ENCODE measurements around the gene AP3B1.

- no peak for TF ChIP-seq CTCF (conservative IDR thresholded peaks at IDR 0.05)
- TF ChIP-seq ZFX (IDR thresholded peaks at IDR 0.05) = no peak
Measured at GRCh38 chr5:77958642-77959330, 335.7 kb downstream of the AP3B1 start.

Data from C4-2B (cell line).